DOHH2 (cell line): ENCODE data around the gene FMC1.

ENCODE experiments used
- CTCF ChIP-seq: fragments of 200-600 bp; sonication (generic); IDR thresholded peaks from one replicate; pipeline ENCODE4 v1.5.1; 2014; ENCODE audit warnings: antibody characterized with exemption, mild to moderate bottlenecking, low read depth, low read length; ENCODE audit not compliant: poor library complexity, severe bottlenecking
- EZH2phosphoT487 ChIP-seq: fragments of 200-600 bp; sonication (generic); IDR thresholded peaks from 2 replicates; pipeline ENCODE4 v1.6.1; 2017; ENCODE audit warnings: borderline replicate concordance, mild to moderate bottlenecking, antibody characterized with exemption, low read length, moderate library complexity, mixed read lengths

- TF ChIP-seq CTCF, result no peak
- no peak for TF ChIP-seq EZH2phosphoT487
Observed at GRCh38 chr7:139339698-139340036, 1.5 kb upstream of the FMC1 start.
